ENCODE data around the gene FAM124A.

The FAM124A gene, protein sequence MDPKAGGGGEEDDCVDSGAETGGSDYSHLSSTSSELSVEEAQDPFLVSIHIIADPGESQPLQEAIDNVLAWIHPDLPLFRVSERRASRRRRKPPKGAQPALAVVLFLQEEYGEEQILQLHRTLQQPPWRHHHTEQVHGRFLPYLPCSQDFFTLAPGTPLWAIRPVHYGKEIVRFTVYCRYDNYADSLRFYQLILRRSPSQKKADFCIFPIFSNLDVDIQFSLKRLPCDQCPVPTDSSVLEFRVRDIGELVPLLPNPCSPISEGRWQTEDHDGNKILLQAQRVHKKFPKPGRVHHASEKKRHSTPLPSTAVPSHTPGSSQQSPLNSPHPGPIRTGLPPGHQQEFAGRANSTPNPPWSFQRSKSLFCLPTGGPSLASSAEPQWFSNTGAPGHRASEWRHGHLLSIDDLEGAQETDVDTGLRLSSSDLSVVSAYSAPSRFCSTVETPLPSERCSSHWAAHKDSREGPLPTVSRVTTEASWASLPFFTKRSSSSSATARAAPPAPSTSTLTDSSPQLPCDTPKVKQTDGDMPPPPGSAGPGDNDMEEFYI

DNA sequence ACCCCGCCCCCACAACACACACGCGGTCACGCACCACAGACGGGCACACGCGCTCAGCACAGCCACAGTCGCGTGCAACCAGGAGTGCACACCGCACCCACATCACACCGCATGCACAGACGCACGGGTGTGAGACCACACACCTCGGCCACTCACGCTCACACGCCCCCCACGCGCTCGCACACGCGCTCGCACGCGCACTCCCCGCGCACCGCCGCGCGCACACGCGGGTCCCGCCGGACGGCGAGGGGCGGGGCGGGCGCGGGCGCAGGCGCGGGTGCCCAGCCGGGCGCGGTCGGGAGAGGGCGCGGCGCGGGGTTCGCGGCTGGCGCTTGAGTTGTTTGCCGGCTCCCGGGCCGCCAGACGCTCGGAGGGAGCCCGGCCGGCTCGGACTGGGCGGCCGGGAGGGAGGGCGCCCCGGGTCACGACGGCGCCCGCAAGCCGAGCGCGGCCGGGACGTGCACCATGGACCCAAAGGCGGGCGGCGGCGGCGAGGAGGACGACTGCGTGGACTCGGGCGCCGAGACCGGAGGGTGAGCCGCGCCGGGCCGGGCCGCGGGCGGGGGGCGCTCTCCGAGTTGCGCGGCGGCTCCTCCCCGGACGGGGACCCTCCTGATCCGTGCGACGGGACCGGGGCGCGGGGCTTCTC lies at the start of gene FAM124A:
Gene FAM124A, plus strand, starts transcription at position 362 of the 649 bp plus-strand sequence. Its CDS starts 104 bp downstream, at position 466.
- DNase-seq (ENCODE audit: low spot score) = peak; percentile 4

DNA sequence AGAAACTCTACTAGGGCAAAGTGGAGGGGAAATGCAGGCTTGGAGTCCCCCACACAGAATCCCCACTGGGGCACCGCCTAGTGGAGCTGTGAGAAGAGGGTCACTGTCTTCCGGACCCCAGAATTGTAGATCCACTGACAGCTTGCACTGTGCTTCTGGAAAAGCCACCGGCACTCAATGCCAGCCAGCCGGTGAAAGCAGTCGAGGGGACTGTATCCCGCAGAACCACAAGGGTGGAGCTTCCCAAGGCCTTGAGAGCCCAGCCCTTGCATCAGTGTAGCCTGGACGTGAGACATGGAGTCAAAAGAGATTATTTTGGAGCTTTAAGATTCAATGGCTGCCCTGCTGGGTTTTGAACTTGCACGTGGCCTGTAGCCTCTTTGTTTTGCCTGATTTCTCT lies 47.2 kb upstream of the FAM124A start:
- DNase-seq (ENCODE audit: low spot score) = no peak

DNA sequence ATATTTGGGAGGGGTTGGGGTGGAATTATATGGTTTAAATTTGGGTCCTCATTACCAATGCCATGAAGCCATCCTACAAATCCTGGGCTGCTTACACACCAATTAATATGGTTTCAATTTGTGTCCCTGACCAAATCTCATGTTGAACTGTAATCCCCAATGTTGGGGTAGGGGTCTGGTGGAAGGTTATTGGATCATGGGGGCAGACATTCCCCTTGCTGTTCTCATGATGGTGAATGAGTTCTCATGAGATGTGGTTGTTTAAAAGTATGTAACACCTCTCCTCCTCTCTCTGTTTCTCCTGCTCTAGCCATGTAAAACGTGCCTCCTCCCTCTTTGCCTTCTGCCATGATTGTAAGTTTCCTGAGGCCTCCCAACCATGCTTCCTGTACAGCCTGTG lies 46.6 kb upstream of the FAM124A start:
- no peak for DNase-seq (ENCODE audit: low spot score)

DNA sequence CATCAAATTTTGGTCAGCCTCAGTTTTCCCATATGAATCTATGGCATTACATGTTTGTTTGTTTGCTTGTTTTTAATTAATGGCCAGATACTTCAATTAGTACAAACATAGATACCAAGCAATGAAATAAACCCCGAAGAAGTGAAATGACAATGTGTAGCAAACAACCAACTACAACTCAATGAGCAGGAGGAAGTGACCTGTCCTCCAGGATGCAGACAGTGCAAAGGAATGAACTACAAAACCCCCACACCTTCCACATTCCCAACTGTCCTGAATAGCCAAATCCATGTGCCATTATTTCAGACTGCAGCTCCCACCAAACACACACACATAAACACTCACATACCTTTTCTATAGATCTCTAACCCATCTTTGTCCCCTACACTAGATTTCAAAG lies 45.0 kb upstream of the FAM124A start:
- no peak for DNase-seq (ENCODE audit: low spot score)

- no peak for DNase-seq (ENCODE audit: low spot score)
Measured at GRCh38 chr13:51178456-51179074, 43.6 kb upstream of the FAM124A start.

DNA sequence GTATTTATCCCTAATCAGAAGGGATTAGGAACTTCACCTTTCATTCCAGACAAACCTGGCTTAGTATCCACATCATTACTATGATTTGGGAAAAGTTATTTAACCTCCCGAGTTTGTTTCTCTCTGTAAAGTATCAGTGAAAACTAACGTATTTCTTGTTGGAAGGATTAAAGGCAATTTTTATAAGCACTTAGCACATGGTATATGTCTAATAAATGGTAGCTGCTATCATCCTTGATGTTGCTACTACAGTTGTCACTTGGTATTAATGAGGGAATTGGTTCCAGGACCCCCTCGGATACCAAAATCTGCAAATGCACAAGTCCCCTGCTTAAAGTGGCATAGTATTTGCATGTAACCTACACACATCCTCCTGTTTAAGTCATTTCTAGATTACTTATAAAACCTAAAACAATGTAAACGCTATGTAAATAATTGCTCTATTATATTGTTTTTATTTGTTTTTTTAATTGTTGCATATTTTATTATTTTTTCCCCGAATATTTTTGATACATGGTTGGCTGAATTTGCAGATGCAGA lies 42.7 kb upstream of the FAM124A start:
- DNase-seq (ENCODE audit: low spot score) = no peak

- DNase-seq (ENCODE audit: low spot score) = no peak
Measured at GRCh38 chr13:51180853-51181511, 41.2 kb upstream of the FAM124A start.

- no peak for DNase-seq (ENCODE audit: low spot score)
Measured at GRCh38 chr13:51181786-51182383, 40.3 kb upstream of the FAM124A start.

- DNase-seq (ENCODE audit: low spot score) = no peak
Measured at GRCh38 chr13:51191743-51192142, 30.5 kb upstream of the FAM124A start.

GRCh38 chr13:51192348-51192747 lies 29.9 kb upstream of the FAM124A start:
- no peak for DNase-seq (ENCODE audit: low spot score)

- no peak for DNase-seq (ENCODE audit: low spot score)
Measured at GRCh38 chr13:51193387-51193786, 28.8 kb upstream of the FAM124A start.

- no peak for DNase-seq (ENCODE audit: low spot score)
Measured at GRCh38 chr13:51194942-51195341, 27.3 kb upstream of the FAM124A start.

DNA sequence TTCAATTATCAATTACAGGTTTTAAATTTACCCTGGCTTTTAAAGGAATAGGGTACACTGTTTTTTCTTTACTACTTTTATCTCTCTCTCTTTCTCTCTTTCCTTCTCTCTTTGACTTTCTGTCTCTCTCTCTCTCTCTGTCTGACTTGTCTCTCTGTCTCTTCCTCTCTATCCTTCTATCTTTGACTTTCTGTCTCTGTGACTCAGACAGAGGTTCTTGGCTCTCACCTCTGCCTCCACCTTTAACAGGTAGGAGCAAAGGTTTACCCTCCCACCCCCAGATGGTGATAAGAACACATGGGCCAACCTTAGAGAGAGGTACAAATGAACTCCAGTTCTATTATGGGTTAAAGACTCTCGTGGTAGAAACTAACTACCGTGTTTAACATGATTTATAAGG lies 20.3 kb upstream of the FAM124A start:
- no peak for DNase-seq (ENCODE audit: low spot score)

DNA sequence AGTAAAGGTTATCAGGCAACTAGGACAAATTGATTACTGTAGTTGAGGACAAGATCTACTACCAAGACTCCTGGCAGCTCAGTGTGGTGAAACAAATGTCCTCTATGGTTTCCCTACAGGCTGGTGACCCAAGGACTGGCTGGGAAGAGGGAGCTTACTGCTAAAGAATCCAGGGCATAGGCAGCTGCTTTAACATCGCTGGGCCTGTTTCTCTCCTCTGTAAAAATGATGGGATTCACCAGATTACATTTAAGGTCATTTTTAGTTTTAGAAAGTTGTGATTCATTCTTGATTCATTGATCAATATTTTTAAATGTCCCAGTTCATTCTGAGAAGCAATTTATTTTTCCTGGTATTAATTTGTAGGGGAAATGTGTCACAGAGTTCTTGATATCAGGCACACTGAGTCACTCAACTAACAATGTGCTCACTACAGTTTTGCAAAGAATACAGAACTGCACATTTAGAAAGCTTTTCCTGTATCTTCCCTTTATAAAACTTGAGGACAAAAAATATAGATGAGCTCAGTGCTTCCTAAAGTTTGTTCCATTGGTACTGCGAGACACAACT lies 19.6 kb upstream of the FAM124A start:
- no peak for DNase-seq (ENCODE audit: low spot score)

DNA sequence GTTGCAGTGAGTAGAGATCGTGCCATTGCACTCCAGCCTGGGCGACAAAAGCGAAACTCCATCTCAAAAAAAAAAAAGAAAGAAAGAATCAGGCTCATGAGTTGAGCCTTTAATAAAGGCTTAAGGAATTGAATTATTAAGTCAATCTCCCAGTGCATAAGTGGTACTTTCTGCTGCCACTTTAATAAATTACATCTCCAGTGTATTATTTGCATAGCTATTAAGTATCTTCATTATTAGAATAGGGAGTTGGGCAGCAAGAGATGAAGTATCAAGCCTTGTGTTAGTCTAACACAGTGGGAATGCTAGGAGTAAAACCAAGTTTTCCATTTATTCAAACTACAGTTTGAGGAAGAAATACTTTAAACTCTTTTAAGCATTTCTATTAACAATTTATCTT lies 15.6 kb upstream of the FAM124A start:
- DNase-seq (ENCODE audit: low spot score) = no peak

- DNase-seq (ENCODE audit: low spot score) = no peak
Measured at GRCh38 chr13:51207881-51208280, 14.3 kb upstream of the FAM124A start.

GRCh38 chr13:51208716-51209115 lies 13.5 kb upstream of the FAM124A start:
- no peak for DNase-seq (ENCODE audit: low spot score)

DNA sequence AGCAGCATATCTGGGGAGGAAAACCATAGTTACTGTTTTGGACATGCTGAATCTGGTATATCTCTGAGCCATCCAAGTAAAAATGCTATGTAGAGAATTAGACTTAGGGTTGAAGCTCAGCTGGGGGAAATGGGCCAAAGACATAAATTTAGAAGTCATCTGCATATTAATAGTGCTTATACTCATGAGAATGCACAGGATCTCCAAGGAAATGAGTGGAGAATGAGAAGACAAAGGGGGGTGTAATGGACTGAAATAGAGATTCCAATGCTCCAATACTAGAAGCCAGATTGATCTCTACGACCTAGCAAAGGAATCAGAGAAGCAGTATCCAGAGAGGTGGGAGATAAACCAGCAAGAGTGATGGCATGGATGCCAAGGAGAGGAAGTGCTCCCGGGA lies 10.3 kb upstream of the FAM124A start:
- no peak for DNase-seq (ENCODE audit: low spot score)

- DNase-seq (ENCODE audit: low spot score) = no peak
Measured at GRCh38 chr13:51212758-51213157, 9.4 kb upstream of the FAM124A start.

GRCh38 chr13:51213173-51213728 lies 8.9 kb upstream of the FAM124A start:
- DNase-seq (ENCODE audit: low spot score) = no peak

DNA sequence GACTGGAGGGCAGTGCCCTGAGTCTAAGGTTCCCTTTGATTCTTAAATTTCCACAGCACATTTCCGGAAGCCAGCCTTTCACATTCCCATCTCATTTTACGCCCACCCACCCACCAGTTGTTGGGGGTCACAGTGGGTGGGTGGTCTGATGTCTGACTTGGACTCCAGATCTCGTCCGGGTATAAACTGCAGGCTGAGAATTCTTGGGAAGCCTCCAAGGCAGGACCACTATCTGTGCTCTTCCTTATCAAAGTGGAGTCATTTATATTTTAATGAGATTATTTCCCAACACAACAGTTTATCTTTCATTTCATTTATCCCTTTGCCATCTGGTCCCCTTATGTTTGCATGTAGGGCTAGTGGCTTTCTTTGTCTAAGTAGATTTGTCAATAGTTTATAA lies 3.6 kb upstream of the FAM124A start:
- DNase-seq (ENCODE audit: low spot score) = no peak
